H9 (cell line): ENCODE measurements around the gene EDIL3. TPM values are rescaled to one million over a fixed set of nuclear protein-coding genes. Genes with fewer than 3 reads are reported as not detected.

Source experiments
- DNase-seq: peaks from one replicate; pipeline ENCODE4 v3.0.0-alpha.2; 2017
- H2AFZ ChIP-seq: one replicate; pipeline ENCODE4 v1.6.1; 2013; ENCODE audit warnings: mild to moderate bottlenecking, low read length, control low read depth, moderate library complexity
- H2AK5ac ChIP-seq: 2 replicates; pipeline ENCODE4 v1.6.1; 2013; ENCODE audit warnings: low read length, control low read depth, mixed read lengths; ENCODE audit not compliant: insufficient read length
- H2BK120ac ChIP-seq: one replicate; pipeline ENCODE4 v1.6.1; 2013; ENCODE audit warnings: low read depth, mild to moderate bottlenecking, low read length, control low read depth, inconsistent platforms; ENCODE audit not compliant: poor library complexity, severe bottlenecking
- H2BK12ac ChIP-seq: 2 replicates; pipeline ENCODE4 v1.6.1; 2013; ENCODE audit warnings: low read length, control low read depth, mixed read lengths, low read depth; ENCODE audit not compliant: insufficient read length
- H2BK15ac ChIP-seq: 2 replicates; pipeline ENCODE4 v1.6.1; 2013; ENCODE audit warnings: low read depth, low read length, control low read depth
- H2BK20ac ChIP-seq: one replicate; pipeline ENCODE4 v1.6.1; 2013; ENCODE audit warnings: low read depth, mild to moderate bottlenecking, low read length, control low read depth, inconsistent platforms; ENCODE audit not compliant: poor library complexity, severe bottlenecking
- H2BK5ac ChIP-seq: 2 replicates; pipeline ENCODE4 v1.6.1; 2013; ENCODE audit warnings: low read length, control low read depth, mixed read lengths; ENCODE audit not compliant: insufficient read length
- H3K14ac ChIP-seq: 2 replicates; pipeline ENCODE4 v1.6.1; 2013; ENCODE audit warnings: low read length, control low read depth; ENCODE audit not compliant: insufficient read depth
- H3K18ac ChIP-seq: 2 replicates; pipeline ENCODE4 v1.6.1; 2013; ENCODE audit warnings: low read depth, mild to moderate bottlenecking, mixed read lengths, low read length, control low read depth; ENCODE audit not compliant: insufficient read length
- H3K23ac ChIP-seq: 2 replicates; pipeline ENCODE4 v1.6.1; 2013; ENCODE audit warnings: low read length, control low read depth, mixed read lengths, low read depth; ENCODE audit not compliant: insufficient read length
- H3K23me2 ChIP-seq: 2 replicates; pipeline ENCODE4 v1.6.1; 2013; ENCODE audit warnings: low read depth, mild to moderate bottlenecking, mixed read lengths, low read length, control low read depth; ENCODE audit not compliant: insufficient read length, poor library complexity, severe bottlenecking
- H3K27ac ChIP-seq: 2 replicates; pipeline ENCODE4 v1.5.1; 2013; ENCODE audit warnings: low read length, control low read depth, mixed read lengths, low read depth; ENCODE audit not compliant: insufficient read length
- H3K27me3 ChIP-seq: 2 replicates; pipeline ENCODE4 v1.6.1; 2013; ENCODE audit warnings: low read length, control low read depth, inconsistent platforms; ENCODE audit not compliant: insufficient read depth
- H3K4ac ChIP-seq: 2 replicates; pipeline ENCODE4 v1.6.1; 2013; ENCODE audit warnings: low read depth, mild to moderate bottlenecking, control low read depth, inconsistent platforms, low read length, moderate library complexity
- H3K4me1 ChIP-seq: 2 replicates; pipeline ENCODE4 v1.6.1; 2013; ENCODE audit warnings: low read length, control low read depth, inconsistent platforms; ENCODE audit not compliant: insufficient read depth
- H3K4me2 ChIP-seq: 2 replicates; pipeline ENCODE4 v1.6.1; 2013; ENCODE audit warnings: low read length, control low read depth, mixed read lengths; ENCODE audit not compliant: insufficient read length, insufficient read depth
- H3K56ac ChIP-seq: 2 replicates; pipeline ENCODE4 v1.6.1; 2013; ENCODE audit warnings: low read depth, mild to moderate bottlenecking, mixed read lengths, low read length, control low read depth; ENCODE audit not compliant: insufficient read length
- H3K79me1 ChIP-seq: 2 replicates; pipeline ENCODE4 v1.6.1; 2013; ENCODE audit warnings: low read depth, mild to moderate bottlenecking, moderate library complexity, low read length, control low read depth, inconsistent platforms; ENCODE audit not compliant: insufficient read depth, poor library complexity, severe bottlenecking
- H3K79me2 ChIP-seq: 2 replicates; pipeline ENCODE4 v1.6.1; 2013; ENCODE audit warnings: low read length, control low read depth, inconsistent platforms; ENCODE audit not compliant: insufficient read depth
- H3K9ac ChIP-seq: 2 replicates; pipeline ENCODE4 v1.6.1; 2013; ENCODE audit warnings: low read length, control low read depth, mixed read lengths; ENCODE audit not compliant: insufficient read length; ENCODE audit errors: extremely low read depth
- H3K9me3 ChIP-seq: one replicate; pipeline ENCODE4 v1.6.1; 2013; ENCODE audit warnings: low read depth, low read length, inconsistent platforms; ENCODE audit not compliant: control insufficient read depth
- H3T11ph ChIP-seq: one replicate; pipeline ENCODE4 v1.6.1; 2013; ENCODE audit warnings: mild to moderate bottlenecking, low read length, control low read depth, inconsistent platforms
- H4K20me1 ChIP-seq: one replicate; pipeline ENCODE4 v1.6.1; 2013; ENCODE audit not compliant: control insufficient read depth, insufficient read length, insufficient read depth
- H4K5ac ChIP-seq: 2 replicates; pipeline ENCODE4 v1.6.1; 2013; ENCODE audit warnings: low read depth, mild to moderate bottlenecking, mixed read lengths, low read length, control low read depth; ENCODE audit not compliant: insufficient read length
- H4K8ac ChIP-seq: replicated peaks from 2 replicates; pipeline ENCODE4 v1.6.1; 2013; ENCODE audit warnings: low read length, control low read depth, mixed read lengths, low read depth; ENCODE audit not compliant: insufficient read length
- H4K91ac ChIP-seq: 2 replicates; pipeline ENCODE4 v1.6.1; 2013; ENCODE audit warnings: low read depth, mild to moderate bottlenecking, moderate library complexity, mixed read lengths, low read length, control low read depth; ENCODE audit not compliant: insufficient read length
- H3K27ac Mint-ChIP-seq, 3 experiments: 2 replicates in 2 of 3; 3 replicates in 1 of 3; pipeline ENCODE4 v1.8.0; 2020 to 2021; ENCODE audit warnings: mixed read lengths in 3 of 3, mild to moderate bottlenecking in 1 of 3, moderate library complexity in 1 of 3
- H3K27me3 Mint-ChIP-seq: 2 replicates; pipeline ENCODE4 v1.8.0; 2021; ENCODE audit warnings: low read depth, mild to moderate bottlenecking, moderate library complexity, mixed read lengths
- H3K36me3 Mint-ChIP-seq, 3 experiments: 2 replicates in 2 of 3; 3 replicates in 1 of 3; pipeline ENCODE4 v1.8.0; 2020 to 2021; ENCODE audit warnings: low read depth in 3 of 3, mixed read lengths in 3 of 3; ENCODE audit not compliant: insufficient read depth in 1 of 3
- H3K4me1 Mint-ChIP-seq, 2 experiments: 2 replicates each; pipeline ENCODE4 v1.8.0; 2020; ENCODE audit warnings: mixed read lengths in 2 of 2
- H3K4me3 Mint-ChIP-seq, 2 experiments: 2 replicates in 1 of 2; 3 replicates in 1 of 2; pipeline ENCODE4 v1.8.0; 2020 to 2021; ENCODE audit warnings: mild to moderate bottlenecking in 2 of 2, mixed read lengths in 2 of 2, moderate library complexity in 1 of 2
- H3K9me3 Mint-ChIP-seq, 2 experiments: 2 replicates in 1 of 2; 3 replicates in 1 of 2; pipeline ENCODE4 v1.8.0; 2020; ENCODE audit warnings: mild to moderate bottlenecking in 2 of 2, mixed read lengths in 2 of 2, moderate library complexity in 1 of 2
- CTCF ChIP-seq: fragments of 200-600 bp; sonication (generic); conservative IDR thresholded peaks from 3 replicates; pipeline ENCODE4 v1.8.0; 2021; ENCODE audit warnings: antibody characterized with exemption, mild to moderate bottlenecking
- WGBS: extraction: QIAGEN DNeasy Blood & Tissue Kit; methylation state at CpG from one replicate; pipeline ENCODE4 v1.1.7; 2013; ENCODE audit warnings: missing lambda C conversion rate, low lambda C conversion rate, mixed read lengths; ENCODE audit not compliant: insufficient read length; ENCODE audit errors: extremely low coverage; 5-methylcytosine and 5-hydroxymethylcytosine counted together
- total RNA-seq: library from RNA; stranded (reverse); gene quantifications from 2 replicates; pipeline ENCODE4 v1.2.1, GENCODE V29; 2021

Gene EDIL3
- total RNA-seq, 1 experiment from 2014 or later = 61.9 TPM

- no peak overlapping the region for H3K14ac ChIP-seq
- no peak overlapping the region for H3K4me2 ChIP-seq
- no peaks in the 10 kb centered on the region for H3K4me1 ChIP-seq
- no peak overlapping the region for H4K8ac ChIP-seq
- Mint-ChIP-seq H3K4me3 (no peak overlapping the region), H3K9me3 (no peaks in the 10 kb centered on the region), H3K36me3 (peaks cover 0 to 4% (median 0%) of the 10 kb centered on the region in 3 experiments; a peak in 2 of 7 replicates), H3K4me1 (no peaks in the 10 kb centered on the region), H3K27ac (no peak overlapping the region), H3K27me3 (no peaks in the 10 kb centered on the region)
- H3K9me3 ChIP-seq = no peaks in the 10 kb centered on the region
- H3K23me2 ChIP-seq = no peaks in the 10 kb centered on the region
- no peaks in the 10 kb centered on the region for H4K20me1 ChIP-seq
- no peak overlapping the region for H3K23ac ChIP-seq
- H3K27me3 ChIP-seq = no peaks in the 10 kb centered on the region
- no peak overlapping the region for H2BK20ac ChIP-seq
- no CpG with 5 or more reads among the region's 5 CpGs for WGBS
- H3K4ac ChIP-seq = no peak overlapping the region
- no peak overlapping the region for H4K5ac ChIP-seq
- H3K79me1 ChIP-seq = no peaks in the 10 kb centered on the region
- H3K18ac ChIP-seq = no peak overlapping the region
- no peak overlapping the region for H4K91ac ChIP-seq
- H3K9ac ChIP-seq = no peak overlapping the region
- DNase-seq = no peak
- H3K79me2 ChIP-seq = no peaks in the 10 kb centered on the region
- no peak overlapping the region for H2AFZ ChIP-seq
- no peak overlapping the region for H3K27ac ChIP-seq
- no peak overlapping the region for H3K56ac ChIP-seq
- TF ChIP-seq CTCF = no peak
- H2BK15ac ChIP-seq = no peak overlapping the region
- no peak overlapping the region for H3T11ph ChIP-seq
- H2BK120ac ChIP-seq = no peak overlapping the region
- no peak overlapping the region for H2BK12ac ChIP-seq
- no peak overlapping the region for H2AK5ac ChIP-seq
- H2BK5ac ChIP-seq = no peak overlapping the region
Observed at GRCh38 chr5:84137541-84137940, 247.1 kb downstream of the EDIL3 start.
